Heart right ventricle (tissue), 16 donors: ENCODE data around the gene TTC39B. TPM values are rescaled to one million over a fixed set of nuclear protein-coding genes. Genes with fewer than 3 reads are reported as not detected.

Experiments used
- ATAC-seq, 8 donors: fragments of 200-7000 bp; cut with Tn5 transposase; one replicate each; pipeline ENCODE4 v1.9.1; 2020; ENCODE audit warnings: mild to moderate bottlenecking in 8 of 8, moderate library complexity in 8 of 8, moderate number of reproducible peaks in 1 of 8
- DNase-seq, 2 donors: peaks; one replicate each; pipeline ENCODE4 v3.0.0-alpha.2; 2020
- H3K27ac ChIP-seq, 10 donors: fragments of 200-600 bp; sonication (generic) in 2 of 10; one replicate each; pipeline versions ENCODE4 v1.5.0 to v1.8.0; 2020 to 2022; ENCODE audit warnings: mild to moderate bottlenecking in 3 of 10
- H3K27me3 ChIP-seq, 7 donors: fragments of 200-600 bp; one replicate each; pipeline ENCODE4 v1.8.0; 2021 to 2022; ENCODE audit warnings: mild to moderate bottlenecking in 2 of 7
- H3K36me3 ChIP-seq, 9 donors: fragments of 200-600 bp; sonication (generic) in 1 of 9; one replicate each; pipeline versions ENCODE4 v1.5.0 to v1.8.0; 2020 to 2022; ENCODE audit warnings: mild to moderate bottlenecking in 2 of 9
- H3K4me1 ChIP-seq, 9 donors: fragments of 200-600 bp; sonication (generic) in 1 of 9; one replicate each; pipeline versions ENCODE4 v1.5.0 to v1.8.0; 2020 to 2022; ENCODE audit warnings: mild to moderate bottlenecking in 4 of 9
- H3K4me3 ChIP-seq, 10 donors: fragments of 200-600 bp; sonication (generic) in 2 of 10; one replicate each; pipeline versions ENCODE4 v1.5.0 to v1.8.0; 2020 to 2022; ENCODE audit warnings: mild to moderate bottlenecking in 7 of 10, moderate library complexity in 2 of 10
- H3K9me3 ChIP-seq, 11 donors: fragments of 200-600 bp in 10 of 11; sonication (generic) in 2 of 11; one replicate each; pipeline versions ENCODE4 v1.5.0 to v1.8.0; 2013 to 2022; ENCODE audit warnings: mild to moderate bottlenecking in 2 of 11, control low read depth in 1 of 11, moderate library complexity in 1 of 11
- WGBS, 2 donors: extraction: QIAGEN DNeasy Blood & Tissue Kit; methylation state at CpG; one replicate each; pipeline ENCODE4 v1.1.7; 2013; ENCODE audit warnings: inconsistent platforms in 1 of 2; 5-methylcytosine and 5-hydroxymethylcytosine counted together
- intact Hi-C, 10 donors: fragments of 100-400 bp; cut with DNase I; formaldehyde crosslinking; loops; one replicate each; pipeline versions ENCODE4 v1.11.1 to v1.14.2; 2022
- polyA plus RNA-seq, 2 donors: library from polyadenylated mRNA; stranded (reverse); fragments of 200-250 nt; gene quantifications; one replicate each; pipeline ENCODE4 v1.2.3, GENCODE V29; 2013
- total RNA-seq, 10 donors: library from RNA; stranded (reverse); fragmentation: NEBNext Ultra II Directional in 3 of 10; extraction: Animal tissue kit (Norgen Biotek cat#: 25700) in 3 of 10; gene quantifications; one replicate each; pipeline versions ENCODE4 v1.2.1 to v1.2.4, GENCODE V29; 2021 to 2023
- TF ChIP-seq, protein P1 (sequence below), 9 donors: fragments of 200-600 bp; sonication (generic) in 2 of 9; IDR thresholded peaks; one replicate each; pipeline versions ENCODE4 v1.5.0 to v1.8.0; 2021 to 2022; ENCODE audit warnings: antibody characterized with exemption in 9 of 9, mild to moderate bottlenecking in 5 of 9, moderate library complexity in 1 of 9
- donor health status: Arrhythmogenic right ventricular cardiomyopathy.
- donor health status: ischemic (EF 13 %, LVEDD 7.1; RV severe dilation, severe dysfunction).
- donor health status: healthy with polysubstance abuse.
- donor health status: DM: no; HTN: yes; CAD: no.
- donor health status: DM: no; HTN: no; CAD: no.
- donor health status: ischemic (EF 25% LVEDD 6.9; RV normal size, moderate dysfunction).
- donor health status: ischemic (EF 25% LVEDD 5.7; RV mildly dilated, moderate dysfunction).
- donor health status: healthy.
- donor health status: DM: yes; HTN: yes; CAD: no.
- donor health status: Ischemic cardiomyopathy.
- donor health status: ischemic (EF 35%, LVEDD 5.7; RV mildly dilated, moderate dysfunction).
- donor health status: nonischemic (EF 11% LVEDD 7.7; RV severe dilation, severe dysfunction).
- donor health status: DM: yes; HTN: yes; CAD: no.
- donor health status: PGD.
- donor health status: ischemic (EF 29% LVEDD 5.4; RV normal size, mild dysfunction).
- donor health status: nonischemic (EF 23%, LVEDD 6.1; RV moderate dilation, normal function).

TTC39B gene
- total and polyA plus RNA-seq, 12 donors, result 0.52 to 4.3 (median 1.5) TPM

DNA sequence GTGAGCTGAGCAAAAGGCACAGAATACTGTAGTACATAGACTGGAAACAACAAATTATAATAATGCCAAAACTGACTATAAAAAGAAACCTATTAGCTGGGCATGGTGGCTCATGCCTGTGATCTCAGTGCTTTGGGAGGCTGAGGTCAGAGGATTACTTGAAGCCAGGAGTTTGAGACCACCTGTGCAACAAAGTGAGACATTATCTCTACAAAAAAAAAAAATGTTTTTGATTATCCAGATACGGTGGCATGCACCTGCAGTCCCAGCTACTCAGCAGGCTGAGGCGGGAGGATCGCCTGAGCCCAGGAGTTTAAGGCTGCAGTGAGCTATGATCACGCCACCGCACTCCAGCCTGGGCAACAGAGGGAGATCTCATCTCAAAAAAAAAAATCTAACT lies 175.9 kb downstream of the TTC39B start:
- intact Hi-C loops, result no loop called here
- peaks cover 0 to 6% (median 0%) of the 10 kb centered on the region in 9 donors for H3K4me1 ChIP-seq
- H3K27me3 ChIP-seq, result peaks cover 0 to 3% (median 0%) of the 10 kb centered on the region in 7 donors

DNA sequence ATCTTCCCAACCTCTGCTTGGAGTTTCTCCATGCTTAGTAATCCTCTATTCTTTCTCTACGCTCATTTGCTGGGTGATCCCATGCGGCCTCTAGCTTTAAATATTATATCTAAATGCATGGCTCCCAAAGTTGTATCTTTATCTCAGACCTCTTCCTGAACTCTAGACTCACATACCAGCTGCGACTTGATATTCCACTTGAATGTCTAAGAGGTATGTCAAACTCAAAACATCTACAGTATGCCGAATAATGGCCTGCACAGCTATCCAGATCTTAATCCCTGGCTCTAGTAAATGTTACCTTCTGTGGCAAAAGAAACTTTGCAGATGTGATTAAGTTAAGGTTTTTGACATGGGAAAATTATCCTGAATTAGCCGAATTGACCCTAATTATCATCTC lies 179.2 kb downstream of the TTC39B start:
- intact Hi-C loops, result no loop called here
- DNase-seq, result no peak

More for the DNA sequence above, 175.9 kb downstream of the TTC39B start:
- ATAC-seq, result no peak
- Histone ChIP-seq H3K27ac (no peak overlapping the region), H3K36me3 (no peaks in the 10 kb centered on the region), H3K9me3 (peaks cover 0 to 3% (median 0%) of the 10 kb centered on the region in 11 donors), H3K4me3 (no peak overlapping the region)
- WGBS, 2 donors, result 86 to 94% methylated on average over 5 of the region's 5 CpGs
- TF ChIP-seq, protein P1, sequence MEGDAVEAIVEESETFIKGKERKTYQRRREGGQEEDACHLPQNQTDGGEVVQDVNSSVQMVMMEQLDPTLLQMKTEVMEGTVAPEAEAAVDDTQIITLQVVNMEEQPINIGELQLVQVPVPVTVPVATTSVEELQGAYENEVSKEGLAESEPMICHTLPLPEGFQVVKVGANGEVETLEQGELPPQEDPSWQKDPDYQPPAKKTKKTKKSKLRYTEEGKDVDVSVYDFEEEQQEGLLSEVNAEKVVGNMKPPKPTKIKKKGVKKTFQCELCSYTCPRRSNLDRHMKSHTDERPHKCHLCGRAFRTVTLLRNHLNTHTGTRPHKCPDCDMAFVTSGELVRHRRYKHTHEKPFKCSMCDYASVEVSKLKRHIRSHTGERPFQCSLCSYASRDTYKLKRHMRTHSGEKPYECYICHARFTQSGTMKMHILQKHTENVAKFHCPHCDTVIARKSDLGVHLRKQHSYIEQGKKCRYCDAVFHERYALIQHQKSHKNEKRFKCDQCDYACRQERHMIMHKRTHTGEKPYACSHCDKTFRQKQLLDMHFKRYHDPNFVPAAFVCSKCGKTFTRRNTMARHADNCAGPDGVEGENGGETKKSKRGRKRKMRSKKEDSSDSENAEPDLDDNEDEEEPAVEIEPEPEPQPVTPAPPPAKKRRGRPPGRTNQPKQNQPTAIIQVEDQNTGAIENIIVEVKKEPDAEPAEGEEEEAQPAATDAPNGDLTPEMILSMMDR (IDR thresholded peaks at IDR 0.05), result no peak
- no peak for DNase-seq

DNA sequence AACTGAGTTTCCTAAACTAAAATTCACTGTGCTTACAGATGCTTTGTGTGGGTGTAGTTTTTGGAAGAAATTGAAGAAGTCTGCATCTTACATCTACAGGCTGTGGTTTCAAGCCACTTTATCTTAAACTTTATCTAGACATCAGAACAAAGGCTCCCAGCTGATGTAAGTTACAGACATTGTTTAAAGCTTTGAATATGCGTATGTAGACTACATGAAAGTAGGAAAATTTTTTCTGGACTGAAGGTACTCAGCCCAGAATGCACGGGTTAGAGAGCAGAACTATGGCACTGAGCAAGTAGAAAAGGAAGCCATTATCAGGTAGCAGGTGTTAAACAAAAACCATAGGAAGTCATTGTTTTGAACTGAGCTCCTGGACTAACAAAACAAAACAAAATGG lies 185.4 kb downstream of the TTC39B start:
- no peaks in the 10 kb centered on the region for H3K4me1 ChIP-seq
- intact Hi-C loops, result no loop called here
- no peaks in the 10 kb centered on the region for H3K9me3 ChIP-seq
- no peak for ATAC-seq
- no peak overlapping the region for H3K27ac ChIP-seq
- H3K27me3 ChIP-seq, result peaks cover 0 to 28% (median 11%) of the 10 kb centered on the region in 7 donors
- DNase-seq, result no peak
- no peaks in the 10 kb centered on the region for H3K36me3 ChIP-seq
- TF ChIP-seq, protein P1 (IDR thresholded peaks at IDR 0.05), result no peak
- no peak overlapping the region for H3K4me3 ChIP-seq
- WGBS, 2 donors, result 54 to 66% methylated on average over 2 of the region's 2 CpGs

More for the DNA sequence above, 179.2 kb downstream of the TTC39B start:
- H3K27me3 ChIP-seq, result peaks cover 0 to 17% (median 4%) of the 10 kb centered on the region in 7 donors
- WGBS, 2 donors, result 47 to 53% methylated on average over 5 of the region's 5 CpGs
- no peaks in the 10 kb centered on the region for H3K4me1 ChIP-seq
- no peak for ATAC-seq
- H3K4me3 ChIP-seq, result no peak overlapping the region
- H3K9me3 ChIP-seq, result peaks cover 0 to 3% (median 0%) of the 10 kb centered on the region in 11 donors
- no peak overlapping the region for H3K27ac ChIP-seq
- TF ChIP-seq, protein P1 (IDR thresholded peaks at IDR 0.05), result no peak
- no peaks in the 10 kb centered on the region for H3K36me3 ChIP-seq

DNA sequence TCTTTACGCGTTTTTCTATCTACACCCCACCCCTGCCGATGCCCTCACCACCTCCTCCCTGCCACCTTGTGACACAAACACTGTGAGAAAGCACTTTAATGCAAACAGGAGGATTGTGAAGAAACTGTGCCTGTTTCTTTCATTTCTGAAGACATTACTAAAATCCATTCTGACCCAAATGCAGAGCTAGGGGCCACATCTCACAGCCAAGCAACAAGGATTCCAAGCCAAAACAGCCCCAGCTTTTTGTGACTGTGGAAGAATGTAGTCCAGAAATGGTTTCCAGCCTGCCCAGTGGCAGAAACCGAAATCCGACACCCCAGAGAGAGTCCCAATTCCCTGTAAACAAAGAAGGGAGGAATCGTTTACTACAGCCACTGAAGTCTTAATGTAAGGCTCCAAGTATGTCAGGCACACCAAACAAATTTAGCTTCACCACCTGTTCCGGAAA lies 190.9 kb downstream of the TTC39B start:
- Histone ChIP-seq H3K4me1 (no peaks in the 10 kb centered on the region), H3K27ac (no peak overlapping the region), H3K27me3 (peaks cover 0 to 45% (median 0%) of the 10 kb centered on the region in 7 donors), H3K36me3 (no peaks in the 10 kb centered on the region), H3K9me3 (no peaks in the 10 kb centered on the region), H3K4me3 (peak overlapping the region in 1 of 10 donors; percentile 11)
- TF ChIP-seq, protein P1 (IDR thresholded peaks at IDR 0.05), result no peak
- ATAC-seq (no peak), DNase-seq (no peak)
- intact Hi-C loops, result no loop called here
- WGBS, 2 donors, result 38 to 40% methylated on average over 7 of the region's 7 CpGs
